HG03060 (cell line): ENCODE measurements around the gene IL36RN.

Experiments used
- ATAC-seq: cut with Tn5 transposase; IDR thresholded peaks from one replicate; pipeline ENCODE4 v1.9.1; 2021; ENCODE audit warnings: low read depth, moderate number of reproducible peaks; ENCODE audit not compliant: unreplicated experiment

The IL36RN gene

GRCh38 chr2:113041871-113042270 is 17.1 kb upstream of the IL36RN start:
- ATAC-seq: no peak

GRCh38 chr2:113046465-113046864 is 12.5 kb upstream of the IL36RN start:
- ATAC-seq: no peak

DNA sequence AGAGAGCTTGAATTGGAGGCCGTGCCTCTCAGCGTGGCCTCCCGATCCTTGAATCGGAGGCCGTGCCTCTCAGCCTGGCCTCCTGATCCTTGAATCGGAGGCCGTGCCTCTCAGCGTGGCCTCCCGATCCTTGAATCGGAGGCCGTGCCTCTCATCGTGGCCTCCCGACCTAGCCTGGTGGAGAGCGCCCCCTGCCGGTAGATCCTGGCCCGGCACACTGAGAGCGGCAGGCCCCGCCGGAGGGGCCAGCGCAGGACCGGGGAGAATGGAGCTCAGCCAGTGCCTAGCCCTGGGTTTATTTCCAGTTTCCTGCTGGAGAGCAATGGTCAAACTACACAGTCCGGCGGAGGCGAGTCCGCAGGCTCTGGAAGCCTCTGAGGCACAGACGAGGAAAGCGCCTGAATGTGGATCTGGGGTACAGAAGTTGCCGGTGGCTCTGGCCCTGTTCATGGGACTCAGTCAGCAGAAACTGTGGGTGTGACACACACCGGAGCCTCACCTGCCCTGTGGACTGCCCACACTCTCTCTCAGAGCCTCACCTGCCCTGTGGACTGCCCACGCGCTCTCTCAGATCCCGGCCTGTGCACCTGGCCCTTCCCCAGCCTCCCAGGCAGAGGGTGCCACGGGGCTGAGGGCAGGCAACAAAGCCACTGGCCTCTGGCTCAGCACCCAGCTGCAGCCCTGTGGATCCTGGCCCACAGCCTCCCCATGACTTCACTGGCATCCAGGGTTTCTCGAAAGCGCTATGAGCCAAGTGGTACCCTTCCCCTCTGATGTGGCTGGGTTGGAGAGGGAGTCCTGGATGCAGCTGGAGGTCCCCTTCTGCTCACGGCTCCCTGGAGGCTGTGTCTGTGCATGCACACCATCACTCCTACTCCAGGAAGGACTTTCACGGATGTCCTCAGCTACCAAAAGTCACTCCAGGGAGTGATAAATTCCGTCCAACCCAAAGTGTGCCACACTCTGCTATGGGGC is 7.8 kb upstream of the IL36RN start:
- no peak for ATAC-seq

- no peak for ATAC-seq
Observed at GRCh38 chr2:113052396-113052917, 6.5 kb upstream of the IL36RN start, which contains the start of gene IL36B. Gene IL36B (minus strand): TSS chr2:113052867.

- no peak for ATAC-seq
Observed at GRCh38 chr2:113053666-113054065, 5.3 kb upstream of the IL36RN start.

DNA sequence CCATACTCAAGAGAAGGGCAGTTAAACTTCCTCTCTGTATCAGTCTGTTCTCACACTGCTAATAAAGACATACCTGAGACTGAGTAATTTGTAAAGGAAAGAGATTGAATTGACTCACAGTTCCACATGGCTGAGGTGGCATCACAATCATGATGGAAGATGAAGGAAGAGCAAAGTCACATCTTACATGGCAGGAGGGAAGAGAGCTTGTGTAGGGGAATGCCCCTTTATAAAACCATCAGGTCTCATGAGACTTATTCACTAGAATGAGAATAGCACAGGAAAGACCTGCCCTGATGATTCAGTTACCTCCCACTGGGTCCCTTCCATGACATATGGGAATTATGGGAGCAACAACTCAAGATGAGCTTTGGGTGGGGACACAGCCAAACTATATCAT is 4.9 kb upstream of the IL36RN start:
- ATAC-seq: no peak

GRCh38 chr2:113056521-113056920 is 2.5 kb upstream of the IL36RN start:
- no peak for ATAC-seq

GRCh38 chr2:113057117-113057516 is 1.9 kb upstream of the IL36RN start:
- no peak for ATAC-seq

DNA sequence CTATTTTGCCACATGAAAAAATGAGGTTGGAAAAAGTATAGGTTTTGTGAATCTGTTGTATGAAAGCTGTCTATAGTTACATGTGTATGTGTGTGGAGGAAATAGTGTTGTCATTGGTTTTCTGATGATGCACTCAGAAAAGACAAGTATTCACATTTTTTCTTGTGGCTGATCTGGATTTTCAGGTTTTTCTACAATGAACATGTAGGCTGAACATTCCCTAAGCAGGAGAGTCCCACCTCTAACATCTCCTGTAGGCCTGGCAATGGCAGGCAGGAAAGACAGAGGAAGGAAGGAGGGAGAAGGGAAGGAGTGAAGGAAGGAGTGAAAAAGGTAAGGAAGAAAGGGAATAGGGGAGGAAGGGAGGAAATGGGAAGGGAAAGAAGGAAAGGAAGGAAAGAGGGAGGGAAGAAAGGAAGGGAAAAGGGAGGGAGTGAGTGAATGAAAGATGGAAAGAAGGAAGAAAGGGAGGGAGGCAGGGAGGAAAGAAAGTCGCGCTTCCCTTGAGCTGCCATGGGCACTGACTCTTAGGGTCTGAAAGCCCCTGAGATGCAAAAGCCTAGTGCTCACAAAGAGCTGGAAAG is 495 bp upstream of the IL36RN start:
- ATAC-seq: no peak

- ATAC-seq: no peak
Observed at GRCh38 chr2:113060396-113060795, 1.4 kb downstream of the IL36RN start.

DNA sequence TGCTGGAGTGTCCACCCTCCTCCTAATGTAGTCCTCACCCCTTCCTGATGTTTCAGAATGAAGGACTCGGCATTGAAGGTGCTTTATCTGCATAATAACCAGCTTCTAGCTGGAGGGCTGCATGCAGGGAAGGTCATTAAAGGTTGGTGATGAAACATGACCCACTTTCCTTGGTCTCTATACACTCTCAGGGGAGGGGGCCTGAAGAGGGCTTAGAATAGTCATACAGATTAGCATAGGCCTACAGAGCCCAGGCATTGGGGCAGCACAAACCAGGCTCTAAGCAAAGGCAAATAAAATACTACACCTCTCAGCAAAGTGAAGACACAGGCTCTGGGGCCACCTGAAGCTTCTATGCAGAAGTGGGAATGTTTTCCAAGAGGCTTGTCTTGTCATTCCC is 1.8 kb downstream of the IL36RN start:
- ATAC-seq: no peak

DNA sequence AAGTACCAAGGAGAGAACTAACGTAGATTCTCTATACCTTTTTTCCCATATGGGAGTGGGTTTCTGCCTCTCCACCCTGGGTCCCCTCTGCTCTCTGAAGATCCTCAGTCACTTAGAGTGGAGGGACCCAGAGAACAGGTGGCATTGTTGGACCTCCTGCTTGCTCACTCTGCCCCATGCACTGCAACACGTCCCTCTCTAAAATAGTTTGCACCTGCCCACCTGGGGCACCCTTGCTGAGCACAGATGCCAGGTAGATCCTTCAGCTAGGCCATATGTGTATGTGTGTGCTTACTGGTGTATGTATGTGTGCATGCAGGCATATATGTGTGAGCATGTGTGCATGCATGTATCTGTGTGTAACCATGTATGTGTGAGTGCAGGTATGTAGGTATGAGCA is 2.2 kb downstream of the IL36RN start:
- no peak for ATAC-seq

DNA sequence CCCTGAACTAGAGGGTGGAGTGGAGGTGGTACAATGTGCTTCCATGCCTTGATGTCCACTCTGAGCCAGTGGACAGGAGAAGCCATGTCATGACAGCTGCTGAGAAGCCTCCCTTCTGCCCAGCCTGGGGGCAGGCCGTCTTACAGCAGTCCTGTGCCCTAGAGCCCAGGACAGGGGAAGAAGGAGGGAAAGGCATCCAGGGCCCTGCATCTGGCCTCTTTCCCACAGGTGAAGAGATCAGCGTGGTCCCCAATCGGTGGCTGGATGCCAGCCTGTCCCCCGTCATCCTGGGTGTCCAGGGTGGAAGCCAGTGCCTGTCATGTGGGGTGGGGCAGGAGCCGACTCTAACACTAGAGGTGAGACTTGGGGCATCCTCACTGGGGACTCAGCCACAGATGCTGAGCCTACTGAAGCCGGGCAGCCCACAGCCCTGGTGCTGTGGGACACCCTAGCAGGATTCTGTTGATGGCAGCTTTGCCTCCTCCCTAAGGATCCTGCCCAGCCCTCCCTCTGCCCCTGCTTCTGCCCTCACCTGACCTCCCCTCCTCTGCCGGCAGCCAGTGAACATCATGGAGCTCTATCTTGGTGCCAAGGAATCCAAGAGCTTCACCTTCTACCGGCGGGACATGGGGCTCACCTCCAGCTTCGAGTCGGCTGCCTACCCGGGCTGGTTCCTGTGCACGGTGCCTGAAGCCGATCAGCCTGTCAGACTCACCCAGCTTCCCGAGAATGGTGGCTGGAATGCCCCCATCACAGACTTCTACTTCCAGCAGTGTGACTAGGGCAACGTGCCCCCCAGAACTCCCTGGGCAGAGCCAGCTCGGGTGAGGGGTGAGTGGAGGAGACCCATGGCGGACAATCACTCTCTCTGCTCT is 3.1 kb downstream of the IL36RN start:
- ATAC-seq: no peak

- no peak for ATAC-seq
Observed at GRCh38 chr2:113064281-113064680, 5.3 kb downstream of the IL36RN start.

GRCh38 chr2:113064898-113065297 is 5.9 kb downstream of the IL36RN start:
- no peak for ATAC-seq

- ATAC-seq: no peak
Observed at GRCh38 chr2:113067681-113068080, 8.7 kb downstream of the IL36RN start, which contains the start of gene IL1F10. Gene IL1F10 (plus strand): TSS chr2:113067970. CDS start chr2:113072739, 4,769 bp downstream.

DNA sequence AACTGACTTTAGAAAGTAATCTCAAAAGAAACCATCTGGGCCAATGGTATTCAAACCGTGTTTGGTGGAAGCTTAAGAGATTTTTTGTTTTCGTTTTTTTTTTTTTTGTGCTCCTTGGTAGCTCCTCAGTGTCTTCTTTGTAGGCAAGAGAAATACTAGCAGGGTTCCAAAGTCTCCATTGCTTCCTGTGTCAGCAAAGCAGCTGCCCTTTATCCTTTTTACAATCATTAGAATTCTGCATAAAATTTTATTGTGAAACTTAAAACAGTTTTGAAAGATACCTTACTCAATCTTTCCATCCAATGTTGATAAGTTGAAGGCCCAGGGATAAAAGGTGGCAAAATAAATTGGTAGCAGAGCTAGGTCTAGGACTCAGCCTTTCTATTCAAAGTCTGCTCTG is 9.3 kb downstream of the IL36RN start:
- no peak for ATAC-seq

GRCh38 chr2:113068706-113069485 is 9.9 kb downstream of the IL36RN start:
- no peak for ATAC-seq

DNA sequence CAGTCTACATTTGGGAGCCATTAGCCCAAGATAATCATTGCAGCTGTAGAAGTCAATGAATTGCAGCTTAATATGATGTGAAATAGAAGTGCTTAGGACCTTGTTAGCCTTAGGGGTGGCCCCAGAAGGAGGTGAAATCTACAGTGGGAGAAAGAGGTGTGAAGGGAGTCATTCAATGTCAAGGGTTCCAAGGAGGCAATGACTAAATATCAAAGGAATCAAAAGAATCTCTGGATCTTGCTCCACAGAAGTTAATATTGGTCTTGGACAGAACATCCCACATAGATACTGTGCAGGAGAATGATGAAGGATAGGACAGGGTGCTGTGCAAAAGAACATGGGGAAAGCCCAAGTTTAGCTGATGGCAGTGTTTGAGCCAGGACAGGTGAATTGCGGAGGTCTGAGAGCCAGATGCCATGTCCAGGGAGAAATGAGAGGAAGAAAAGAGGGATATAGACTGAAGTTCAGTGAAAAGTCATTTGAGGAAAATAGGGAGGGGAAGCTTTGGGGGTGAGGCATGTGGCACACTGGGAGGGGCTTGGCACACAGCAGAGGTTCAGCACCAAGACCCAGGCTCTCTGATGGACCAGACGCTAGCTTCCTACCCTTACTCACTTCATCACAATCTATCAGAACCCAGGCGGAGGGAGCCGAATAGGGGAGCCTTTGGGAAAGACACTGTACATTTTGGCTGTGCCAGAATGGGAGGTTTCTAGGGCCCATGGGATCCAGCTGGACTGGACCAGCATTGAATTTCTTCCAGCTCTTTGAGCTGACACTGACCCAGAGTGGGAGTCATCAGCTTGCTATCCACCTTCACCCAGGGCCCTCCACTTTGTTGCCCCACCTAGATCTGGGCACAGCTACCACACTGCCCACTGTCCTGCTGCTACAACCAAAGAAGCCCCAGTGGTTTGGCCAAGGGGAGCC is 10.9 kb downstream of the IL36RN start:
- no peak for ATAC-seq
